Measurements from ENCODE around the gene PRODH2.

The PRODH2 gene

DNA sequence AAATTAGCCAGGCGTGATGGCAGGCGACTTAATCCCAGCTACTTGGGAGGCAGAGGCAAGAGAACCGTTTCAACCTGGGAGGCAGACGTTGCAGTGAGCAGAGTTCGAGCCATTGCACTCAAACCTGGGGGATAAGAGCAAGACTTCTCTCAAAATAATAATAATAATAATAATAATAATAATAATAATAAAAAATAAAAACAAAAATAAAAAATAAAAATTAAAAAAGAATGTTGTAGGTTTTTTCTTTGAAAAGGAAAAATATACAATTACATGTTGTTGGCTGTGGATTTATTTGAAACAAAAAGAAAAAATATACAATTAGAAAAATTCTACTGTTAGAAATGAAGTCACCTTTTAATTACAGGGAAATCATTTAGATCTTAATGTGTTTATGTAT lies 11.5 kb upstream of the PRODH2 start:
- DNase-seq (ENCODE audit: low read depth), result no peak
- H3K4me3 ChIP-seq (ENCODE audit: low read depth, low read length), result no peak overlapping the region

DNA sequence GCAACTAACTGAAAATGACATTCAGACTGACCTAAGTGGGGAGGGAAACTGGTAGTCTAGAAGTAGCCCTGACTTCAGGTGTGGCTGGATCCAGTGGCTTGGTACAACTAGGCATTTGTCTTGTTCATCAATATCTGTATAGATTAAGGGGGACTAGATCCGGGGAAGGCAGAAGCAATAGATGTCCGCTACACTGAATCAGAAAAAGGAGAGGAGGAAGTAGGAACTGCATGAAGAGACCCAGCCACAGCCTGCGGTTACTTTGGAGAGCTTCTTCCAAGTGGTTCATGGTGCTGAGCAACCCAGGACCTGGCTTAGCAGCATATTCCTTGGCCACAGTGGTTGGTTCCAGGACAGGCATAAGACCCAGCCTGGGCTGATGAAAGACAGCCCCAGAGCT lies 9.9 kb upstream of the PRODH2 start:
- no peak for DNase-seq (ENCODE audit: low read depth)
- no peak for TF ChIP-seq CTCF (IDR thresholded peaks at IDR 0.05; ENCODE audit: insufficient read depth, low read depth, low read length, missing control alignments)
- H3K4me3 ChIP-seq (ENCODE audit: low read depth, low read length), result no peak overlapping the region

More for the DNA sequence above, 11.5 kb upstream of the PRODH2 start:
- TF ChIP-seq CTCF (IDR thresholded peaks at IDR 0.05; ENCODE audit: insufficient read depth, low read depth, low read length, missing control alignments), result no peak

DNA sequence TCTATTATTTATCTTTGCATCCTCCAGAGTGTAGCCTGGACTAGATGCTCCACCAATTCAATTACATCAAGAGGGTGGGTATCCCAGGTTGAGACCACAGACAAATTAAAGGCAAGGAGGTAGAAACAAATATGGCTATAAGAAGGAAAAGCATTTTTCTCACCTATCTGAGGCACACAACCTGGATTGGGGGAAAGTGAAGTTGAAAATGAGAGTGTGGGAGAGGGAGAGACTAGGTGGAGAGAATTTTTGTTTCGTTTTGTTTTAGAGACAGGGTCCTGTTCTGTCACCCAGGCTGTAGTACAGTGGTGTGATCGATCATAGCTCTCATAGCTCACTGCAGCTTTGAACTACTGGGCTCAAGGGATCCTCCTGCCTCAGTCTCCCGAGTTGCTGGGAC lies 5.8 kb upstream of the PRODH2 start:
- no peak for DNase-seq (ENCODE audit: low read depth)
- TF ChIP-seq CTCF (IDR thresholded peaks at IDR 0.05; ENCODE audit: insufficient read depth, low read depth, low read length, missing control alignments), result no peak
- no peak overlapping the region for H3K4me3 ChIP-seq (ENCODE audit: low read depth, low read length)

GRCh38 chr19:35816846-35817245 lies 4.2 kb upstream of the PRODH2 start:
- TF ChIP-seq CTCF (IDR thresholded peaks at IDR 0.05; ENCODE audit: insufficient read depth, low read depth, low read length, missing control alignments), result no peak
- no peak for DNase-seq (ENCODE audit: low read depth)
- no peak overlapping the region for H3K4me3 ChIP-seq (ENCODE audit: low read depth, low read length)

- TF ChIP-seq CTCF (IDR thresholded peaks at IDR 0.05; ENCODE audit: insufficient read depth, low read depth, low read length, missing control alignments), result no peak
- no peak for DNase-seq (ENCODE audit: low read depth)
- H3K4me3 ChIP-seq (ENCODE audit: low read depth, low read length), result no peak overlapping the region
Measured at GRCh38 chr19:35816262-35816661, 3.6 kb upstream of the PRODH2 start.

DNA sequence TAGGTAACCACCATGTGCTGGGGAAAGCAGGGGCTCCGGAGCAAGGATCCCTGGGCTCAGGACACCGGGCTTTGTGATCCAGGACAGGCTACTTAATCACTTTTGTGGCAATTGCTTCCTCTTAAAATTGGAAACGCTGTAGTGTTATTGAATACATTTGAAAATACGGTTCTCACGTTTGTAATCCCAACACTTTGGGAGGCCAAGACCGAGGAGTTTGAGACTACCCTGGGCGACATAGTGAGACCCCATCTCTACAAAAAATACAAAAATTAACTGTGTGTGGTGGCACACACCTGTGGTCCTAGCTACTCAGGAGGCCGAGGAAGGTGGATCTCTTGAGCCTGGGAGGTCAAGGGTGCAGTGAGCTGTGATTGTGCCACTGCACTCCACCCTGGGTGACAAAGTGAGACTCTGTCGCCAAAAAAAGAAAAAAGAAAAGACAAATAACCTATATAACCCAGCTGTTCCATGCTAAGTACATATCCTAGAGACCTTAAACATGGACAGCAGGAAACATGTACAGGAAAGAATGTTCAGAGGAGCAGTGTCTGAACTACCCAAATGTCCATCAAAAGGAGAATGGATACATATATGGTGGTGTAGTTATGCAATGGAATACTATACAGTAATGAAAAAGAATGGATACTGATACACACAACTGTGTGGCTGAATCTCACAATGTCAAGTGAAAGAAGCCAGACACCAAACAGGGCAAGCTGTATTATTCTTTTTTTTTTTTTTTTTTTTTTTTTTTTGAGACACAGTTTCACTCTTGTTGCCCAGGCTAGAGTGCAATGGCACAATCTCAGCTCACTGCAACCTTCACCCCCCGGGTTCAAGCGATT lies 622 bp upstream of the PRODH2 start:
- H3K4me3 ChIP-seq (ENCODE audit: low read depth, low read length), result no peak overlapping the region
- DNase-seq (ENCODE audit: low read depth), result no peak
- no peak for TF ChIP-seq CTCF (IDR thresholded peaks at IDR 0.05; ENCODE audit: insufficient read depth, low read depth, low read length, missing control alignments)
